H1 (cell line): ENCODE data around the gene PLCL2. TPM values are rescaled to one million over a fixed set of nuclear protein-coding genes. Genes with fewer than 3 reads are reported as not detected.

Experiments
- CTCF ChIA-PET: fragments of 300-600 bp; sonication (Branson Sonifier 250); formaldehyde crosslinking; loops from one replicate; lab custom pipeline; 2021; ENCODE audit not compliant: partially characterized antibody; lab: Charles Lee
- POLR2A ChIA-PET: fragments of 300-600 bp; sonication (Branson Sonifier 250); formaldehyde crosslinking; loops from one replicate; lab custom pipeline; 2021; ENCODE audit warnings: inconsistent platforms; ENCODE audit not compliant: partially characterized antibody; lab: Charles Lee
- DNase-seq, 2 experiments: peaks; one replicate each; pipeline versions ENCODE4 v3.0.0 to v3.0.0-alpha.2; 2010 to 2022; ENCODE audit warnings: low spot score in 2 of 2, low read depth in 1 of 2, mixed read lengths in 1 of 2
- FAIRE-seq: peaks from 2 replicates; lab custom pipeline; 2011; peaks lifted over from hg19 to GRCh38; lab: Jason Lieb, UNC
- H2AFZ ChIP-seq: 2 replicates; pipeline ENCODE4 v1.8.1; 2012; ENCODE audit warnings: low read length, inconsistent platforms
- H2AK5ac ChIP-seq: 2 replicates; pipeline ENCODE4 v1.6.1; 2013; ENCODE audit warnings: low read depth, low read length
- H2BK120ac ChIP-seq: replicated peaks from 2 replicates; pipeline ENCODE3; 2013; ENCODE audit warnings: low read depth, low read length, inconsistent platforms
- H2BK12ac ChIP-seq: 2 replicates; pipeline ENCODE4 v1.6.1; 2013; ENCODE audit warnings: low read depth, low read length
- H2BK15ac ChIP-seq: 2 replicates; pipeline ENCODE4 v1.6.1; 2013; ENCODE audit warnings: low read length
- H2BK20ac ChIP-seq: 2 replicates; pipeline ENCODE4 v1.6.1; 2013; ENCODE audit warnings: low read length
- H2BK5ac ChIP-seq: 2 replicates; pipeline ENCODE4 v1.6.1; 2013; ENCODE audit warnings: low read depth, low read length
- H3K14ac ChIP-seq: 2 replicates; pipeline ENCODE4 v1.6.1; 2013; ENCODE audit warnings: inconsistent platforms; ENCODE audit not compliant: insufficient read length
- H3K18ac ChIP-seq: 2 replicates; pipeline ENCODE4 v1.6.1; 2013; ENCODE audit warnings: low read length; ENCODE audit errors: extremely low read depth
- H3K23ac ChIP-seq: 2 replicates; pipeline ENCODE4 v1.6.1; 2013; ENCODE audit warnings: inconsistent platforms; ENCODE audit not compliant: insufficient read length
- H3K23me2 ChIP-seq: 2 replicates; pipeline ENCODE4 v1.6.1; 2013; ENCODE audit warnings: low read depth, low read length
- H3K27ac ChIP-seq: 2 replicates; pipeline ENCODE4 v1.6.1; 2011; ENCODE audit warnings: low read depth, low read length, inconsistent platforms
- H3K27me3 ChIP-seq, 4 experiments: replicated peaks in 1 of 4; 1 replicate in 1 of 4; 2 replicates in 3 of 4; pipeline versions ENCODE4 v1.6.1 to v1.8.1; 2011 to 2013; ENCODE audit warnings: low read length in 3 of 4, mild to moderate bottlenecking in 3 of 4, inconsistent platforms in 2 of 4, mixed read lengths in 2 of 4, moderate library complexity in 1 of 4; ENCODE audit not compliant: control insufficient read depth in 3 of 4, insufficient read depth in 3 of 4; ENCODE audit errors: extremely low read depth in 1 of 4
- H3K36me3 ChIP-seq, 4 experiments: 2 replicates each; pipeline versions ENCODE4 v1.6.1 to v1.8.1; 2011 to 2013; ENCODE audit warnings: mild to moderate bottlenecking in 4 of 4, low read length in 3 of 4, moderate library complexity in 2 of 4, control low read depth in 1 of 4, inconsistent platforms in 1 of 4; ENCODE audit not compliant: insufficient read depth in 4 of 4, control insufficient read depth in 2 of 4
- H3K4ac ChIP-seq: replicated peaks from 2 replicates; pipeline ENCODE3; 2013; ENCODE audit warnings: low read length, low read depth, mixed read lengths, inconsistent platforms; ENCODE audit not compliant: insufficient read length
- H3K4me1 ChIP-seq, 4 experiments: replicated peaks in 1 of 4; 1 replicate in 1 of 4; 2 replicates in 3 of 4; pipeline versions ENCODE4 v1.6.1 to v1.8.1; 2011 to 2013; ENCODE audit warnings: low read length in 3 of 4, inconsistent platforms in 2 of 4, mixed read lengths in 1 of 4; ENCODE audit not compliant: insufficient read depth in 4 of 4, control insufficient read depth in 3 of 4
- H3K4me2 ChIP-seq, 2 experiments: 2 replicates each; pipeline versions ENCODE4 v1.6.1 to v1.8.1; 2011 to 2013; ENCODE audit warnings: low read depth in 2 of 2, low read length in 2 of 2, control low read depth in 1 of 2, inconsistent platforms in 1 of 2, mild to moderate bottlenecking in 1 of 2; ENCODE audit not compliant: insufficient read depth in 1 of 2
- H3K4me3 ChIP-seq, 4 experiments: fragments of 200-600, 300-600 bp in 1 of 4; sonication (generic), shearing (Covaris generic), sonication (Bioruptor Twin) in 1 of 4; 2 replicates each; pipeline versions ENCODE4 v1.5.1 to v1.8.1; 2011 to 2016; ENCODE audit warnings: low read length in 4 of 4, low read depth in 3 of 4, control low read depth in 2 of 4, inconsistent platforms in 2 of 4, mild to moderate bottlenecking in 2 of 4, mixed read lengths in 1 of 4, moderate library complexity in 1 of 4; ENCODE audit not compliant: insufficient read depth in 2 of 4; ENCODE audit errors: extremely low read depth in 1 of 4
- H3K56ac ChIP-seq: replicated peaks from 2 replicates; pipeline ENCODE3; 2013; ENCODE audit warnings: low read depth, mild to moderate bottlenecking, mixed read lengths, low read length, inconsistent platforms; ENCODE audit not compliant: insufficient read length
- H3K79me1 ChIP-seq: 2 replicates; pipeline ENCODE4 v1.6.1; 2013; ENCODE audit warnings: low read depth, low read length, control low read depth
- H3K79me2 ChIP-seq, 2 experiments: 2 replicates each; pipeline versions ENCODE4 v1.6.1 to v1.8.1; 2012 to 2013; ENCODE audit warnings: low read length in 2 of 2, mild to moderate bottlenecking in 2 of 2, inconsistent platforms in 1 of 2; ENCODE audit not compliant: insufficient read depth in 2 of 2, control insufficient read depth in 1 of 2
- H3K9ac ChIP-seq, 4 experiments: replicated peaks in 1 of 4; 1 replicate in 1 of 4; 2 replicates in 3 of 4; pipeline versions ENCODE4 v1.6.1 to v1.8.1; 2011 to 2013; ENCODE audit warnings: low read depth in 3 of 4, low read length in 3 of 4, control low read depth in 2 of 4, mild to moderate bottlenecking in 2 of 4, moderate library complexity in 2 of 4, inconsistent platforms in 1 of 4; ENCODE audit errors: extremely low read depth in 1 of 4
- H3K9me3 ChIP-seq, 2 experiments: 2 replicates each; pipeline versions ENCODE4 v1.6.1 to v1.8.1; 2012 to 2013; ENCODE audit warnings: mild to moderate bottlenecking in 2 of 2, moderate library complexity in 2 of 2, control low read depth in 1 of 2, inconsistent platforms in 1 of 2, low read depth in 1 of 2, low read length in 1 of 2, mixed read lengths in 1 of 2; ENCODE audit not compliant: insufficient read depth in 2 of 2
- H4K20me1 ChIP-seq, 2 experiments: replicated peaks in 1 of 2; 2 replicates each; pipeline versions ENCODE3 to v1.8.1; 2011 to 2013; ENCODE audit warnings: inconsistent platforms in 2 of 2, low read length in 2 of 2, mild to moderate bottlenecking in 1 of 2; ENCODE audit not compliant: insufficient read depth in 2 of 2, control insufficient read depth in 1 of 2
- H4K5ac ChIP-seq: 2 replicates; pipeline ENCODE4 v1.6.1; 2013; ENCODE audit warnings: low read length, low read depth, mixed read lengths, inconsistent platforms; ENCODE audit not compliant: insufficient read length
- H4K8ac ChIP-seq: 2 replicates; pipeline ENCODE4 v1.8.0; 2013; ENCODE audit warnings: mild to moderate bottlenecking, moderate library complexity, low read length, inconsistent platforms; ENCODE audit not compliant: insufficient read depth; ENCODE audit errors: extremely low read depth
- H4K91ac ChIP-seq: replicated peaks from 2 replicates; pipeline ENCODE3; 2013; ENCODE audit warnings: low read length, mixed read lengths, inconsistent platforms; ENCODE audit not compliant: insufficient read length
- BCL11A ChIP-seq, 2 experiments: IDR thresholded peaks; one replicate each; pipeline ENCODE4 v1.6.1; 2011; ENCODE audit warnings: low read depth in 2 of 2, low read length in 2 of 2, mild to moderate bottlenecking in 2 of 2
- MAFK ChIP-seq: IDR thresholded peaks from 2 replicates; pipeline ENCODE4 v1.6.1; 2012; ENCODE audit warnings: low read depth, mild to moderate bottlenecking, improper control_type of control experiment, low read length
- RFX5 ChIP-seq: IDR thresholded peaks from 2 replicates; pipeline ENCODE4 v1.6.1; 2011; ENCODE audit warnings: low read depth, low read length, improper control_type of control experiment, borderline replicate concordance
- SP4 ChIP-seq: IDR thresholded peaks from 2 replicates; pipeline ENCODE4 v1.6.1; 2012; ENCODE audit warnings: low read length, inconsistent platforms
- SRF ChIP-seq: IDR thresholded peaks from 2 replicates; pipeline ENCODE4 v1.6.1; 2011; ENCODE audit warnings: mild to moderate bottlenecking, low read depth, low read length, moderate library complexity
- WGBS, 2 experiments: shearing (Covaris generic) in 1 of 2; methylation state at CpG; one replicate each; pipeline versions ENCODE4 v1.1.6 to v1.1.7; 2013 to 2015; ENCODE audit warnings: low lambda C conversion rate in 2 of 2, mixed read lengths in 2 of 2, inconsistent platforms in 1 of 2, low coverage in 1 of 2, missing lambda C conversion rate in 1 of 2; ENCODE audit not compliant: insufficient replicate concordance in 2 of 2, insufficient coverage in 1 of 2, insufficient read length in 1 of 2; ENCODE audit errors: extremely low coverage in 1 of 2, missing lambda C conversion rate in 1 of 2; 5-methylcytosine and 5-hydroxymethylcytosine counted together
- polyA plus RNA-seq, 7 experiments: library from polyadenylated mRNA; depleted of rRNA in 3 of 7; stranded (reverse) in 5 of 7; unstranded in 2 of 7; fragments of >200 nt in 5 of 7; fragments of 200-250 nt in 2 of 7; gene quantifications; 1 replicate in 5 of 7; 2 replicates in 1 of 7; 4 replicates in 1 of 7; pipeline versions ENCODE4 v1.2.1 to v1.2.3, GENCODE V29; 2011 to 2013; ENCODE audit warnings: missing spikeins in 2 of 7, mixed read lengths in 2 of 7
- total RNA-seq: library from RNA; stranded (reverse); fragmentation: NEBNext Ultra II Directional; extraction: Animal tissue kit (Norgen Biotek cat#: 25700); gene quantifications from 2 replicates; pipeline ENCODE4 v1.2.1, GENCODE V29; 2021

PLCL2 gene
- total and polyA plus RNA-seq, 2 of the 8 experiments (the other 6 are each of a cell fraction or from before 2014, with no cell fraction given): 3.5 to 6.8 TPM

DNA sequence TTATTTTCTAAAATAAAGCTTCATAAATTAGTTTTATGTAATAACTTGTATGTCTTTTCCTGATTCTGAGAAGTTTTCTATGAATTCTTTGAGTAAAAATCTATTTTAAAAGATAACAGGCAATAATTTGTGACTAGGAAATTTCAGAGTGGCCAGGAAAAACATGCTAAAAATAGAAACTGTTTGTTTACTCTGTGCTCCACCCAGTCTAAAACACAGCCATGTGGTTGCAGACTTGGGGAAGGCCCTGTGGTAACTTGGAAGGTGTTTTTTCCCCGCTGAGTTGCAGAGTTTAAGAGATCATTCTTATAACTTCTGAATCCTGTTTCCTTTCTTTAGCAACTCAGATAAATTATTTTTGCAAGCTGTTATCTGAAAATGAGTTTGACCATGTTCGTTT is 21.9 kb downstream of the PLCL2 start:
- CTCF ChIA-PET: interaction anchor here (1.3 to 1.8 kb wide), 2 partner anchors 9 to 22 kb away, joined by 4 to 8 read pairs; partner anchors contain the start of gene PLCL2

More for the DNA sequence above, 21.9 kb downstream of the PLCL2 start:
- H4K5ac ChIP-seq: no peak overlapping the region
- no peaks in the 10 kb centered on the region for H3K79me1 ChIP-seq
- no peak overlapping the region for H2BK15ac ChIP-seq
- no peaks in the 10 kb centered on the region for H3K9me3 ChIP-seq
- 37% methylated on average over 2 of the region's 2 CpGs; no CpG with 5 or more reads in 1 of the 2 experiments for WGBS, 2 experiments
- peaks cover 0 to 30% of the 10 kb centered on the region in 2 experiments; a peak in 3 of 4 replicates for H3K79me2 ChIP-seq
- H4K20me1 ChIP-seq: no peaks in the 10 kb centered on the region
- no peak overlapping the region for H3K4ac ChIP-seq
- DNase-seq (no peak), FAIRE-seq (no peak)
- H2AFZ ChIP-seq: no peak overlapping the region
- no peak overlapping the region for H3K14ac ChIP-seq
- no peak overlapping the region for H3K9ac ChIP-seq
- no peak overlapping the region for H3K27ac ChIP-seq
- no peak overlapping the region for H3K56ac ChIP-seq
- H2BK12ac ChIP-seq: no peak overlapping the region
- H3K4me3 ChIP-seq: no peak overlapping the region
- H3K23me2 ChIP-seq: no peaks in the 10 kb centered on the region
- no peak for TF ChIP-seq MAFK
- TF ChIP-seq BCL11A (IDR thresholded peaks at IDR 0.05; ENCODE audit: low read depth in 2 of 2, low read length in 2 of 2): no peak
- TF ChIP-seq SP4: no peak
- no peak for TF ChIP-seq RFX5
- TF ChIP-seq SRF: no peak
- H2AK5ac ChIP-seq: no peak overlapping the region
- H4K8ac ChIP-seq: no peak overlapping the region
- no peak overlapping the region for H3K23ac ChIP-seq
- H3K4me2 ChIP-seq: no peak overlapping the region
- H2BK120ac ChIP-seq: no peak overlapping the region
- H3K4me1 ChIP-seq: peaks cover 3 to 20% (median 4%) of the 10 kb centered on the region in 4 experiments; a peak in 4 of 7 replicates
- POLR2A ChIA-PET: no interaction called here
- H3K36me3 ChIP-seq: no peaks in the 10 kb centered on the region
- H3K27me3 ChIP-seq: no peaks in the 10 kb centered on the region
- H3K18ac ChIP-seq: no peak overlapping the region
- H2BK5ac ChIP-seq: no peak overlapping the region
- H4K91ac ChIP-seq: no peak overlapping the region
- H2BK20ac ChIP-seq: no peak overlapping the region
